HTERT RPE-1 (cell line): ENCODE data around the gene ZKSCAN8.
"Not testable (repeated sequence)": the region's sequence is repeated elsewhere in the genome, so short reads cannot be mapped to it uniquely, and the experiment has no call there.

Experiments
- in situ Hi-C: fragments of 300-500 bp; cut with MboI; formaldehyde crosslinking; loops from 4 replicates; pipeline ENCODE4 v1.14.3; 2020; ENCODE audit warnings: low sequenced_read_pairs

ZKSCAN8 gene

GRCh38 chr6:28141500-28142329, at the start of gene ZKSCAN8:
Gene ZKSCAN8, plus strand, starts transcription at chr6:28141883. Its CDS starts 6,525 bp downstream, at chr6:28148408.
- in situ Hi-C loops = no loop called here

GRCh38 chr6:28102222-28102621, 39.5 kb upstream of the ZKSCAN8 start:
- in situ Hi-C loops = not testable (repeated sequence)

GRCh38 chr6:28102699-28103098, 39.0 kb upstream of the ZKSCAN8 start:
- in situ Hi-C loops = not testable (repeated sequence)

- in situ Hi-C loops = no loop called here
These were observed 37.1 kb upstream of the ZKSCAN8 start for GRCh38 chr6:28104392-28105244.

- in situ Hi-C loops = no loop called here
These were observed 36.4 kb upstream of the ZKSCAN8 start for GRCh38 chr6:28105245-28105639.

GRCh38 chr6:28107506-28107905, 34.2 kb upstream of the ZKSCAN8 start:
- in situ Hi-C loops = no loop called here

GRCh38 chr6:28111964-28112363, 29.7 kb upstream of the ZKSCAN8 start:
- in situ Hi-C loops = no loop called here

GRCh38 chr6:28115799-28116198, 25.9 kb upstream of the ZKSCAN8 start:
- in situ Hi-C loops = no loop called here

- in situ Hi-C loops = no loop called here
These were observed 24.2 kb upstream of the ZKSCAN8 start for GRCh38 chr6:28117386-28118050.

GRCh38 chr6:28118217-28118616, 23.5 kb upstream of the ZKSCAN8 start:
- in situ Hi-C loops = no loop called here

- in situ Hi-C loops = no loop called here
These were observed 19.8 kb upstream of the ZKSCAN8 start for GRCh38 chr6:28121876-28122275.

- in situ Hi-C loops = not testable (repeated sequence)
These were observed 19.4 kb upstream of the ZKSCAN8 start for GRCh38 chr6:28122283-28122682.

- in situ Hi-C loops = no loop called here
These were observed 17.2 kb upstream of the ZKSCAN8 start, which contains the start of gene ZSCAN16 for GRCh38 chr6:28124350-28124970. Gene ZSCAN16, plus strand, starts transcription at chr6:28124609. Its CDS starts 835 bp downstream, at chr6:28125444.

- in situ Hi-C loops = no loop called here
These were observed 16.7 kb upstream of the ZKSCAN8 start for GRCh38 chr6:28124971-28125353.

GRCh38 chr6:28125401-28125800, 16.3 kb upstream of the ZKSCAN8 start:
- in situ Hi-C loops = no loop called here

- in situ Hi-C loops = no loop called here
These were observed 7.7 kb upstream of the ZKSCAN8 start for GRCh38 chr6:28134015-28134414.

- in situ Hi-C loops = no loop called here
These were observed 7.0 kb upstream of the ZKSCAN8 start for GRCh38 chr6:28134716-28135115.

GRCh38 chr6:28135393-28135792, 6.3 kb upstream of the ZKSCAN8 start:
- in situ Hi-C loops = no loop called here

GRCh38 chr6:28136585-28137504, 4.8 kb upstream of the ZKSCAN8 start:
- in situ Hi-C loops = no loop called here

- in situ Hi-C loops = no loop called here
These were observed 4.1 kb upstream of the ZKSCAN8 start for GRCh38 chr6:28137505-28137981.
